Lower lobe of right lung (tissue), 2 donors: ENCODE data around the gene GASK1B. TPM values are rescaled to one million over a fixed set of nuclear protein-coding genes. Genes with fewer than 3 reads are reported as not detected.

Experiments used
- ATAC-seq, 2 donors: fragments of 200-7000 bp; cut with Tn5 transposase; one replicate each; pipeline ENCODE4 v1.9.1; 2020 to 2022; ENCODE audit warnings: mild to moderate bottlenecking in 2 of 2, moderate library complexity in 2 of 2
- DNase-seq: peaks from one replicate; pipeline ENCODE4 v3.0.0-alpha.2; 2020
- H3K27ac ChIP-seq: fragments of 200-600 bp; one replicate; pipeline ENCODE4 v1.8.0; 2022
- H3K27me3 ChIP-seq: fragments of 200-600 bp; one replicate; pipeline ENCODE4 v1.8.0; 2022; ENCODE audit warnings: low read depth
- H3K36me3 ChIP-seq: fragments of 200-600 bp; one replicate; pipeline ENCODE4 v1.8.0; 2022; ENCODE audit warnings: mild to moderate bottlenecking
- H3K4me1 ChIP-seq: fragments of 200-600 bp; one replicate; pipeline ENCODE4 v1.8.0; 2022
- H3K4me3 ChIP-seq: fragments of 200-600 bp; one replicate; pipeline ENCODE4 v1.8.0; 2022; ENCODE audit warnings: mild to moderate bottlenecking
- H3K9me3 ChIP-seq: fragments of 200-600 bp; one replicate; pipeline ENCODE4 v1.8.0; 2022
- intact Hi-C: fragments of 100-400 bp; cut with DNase I; formaldehyde crosslinking; loops from one replicate; pipeline ENCODE4 v1.11.0; 2022
- total RNA-seq: library from RNA; stranded (reverse); fragmentation: NEBNext Ultra II Directional; extraction: Animal tissue kit (Norgen Biotek cat#: 25700); gene quantifications from one replicate; pipeline ENCODE4 v1.2.1, GENCODE V29; 2021
- TF ChIP-seq, protein P1 (sequence below): fragments of 200-600 bp; IDR thresholded peaks from one replicate; pipeline ENCODE4 v1.8.0; 2022; ENCODE audit warnings: antibody characterized with exemption, mild to moderate bottlenecking
- donor health status: DM: no; HTN: yes; CAD: no; lungs with severe emphysema.

Gene GASK1B
- total RNA-seq, 1 donor from 2014 or later = 22.7 TPM

DNA sequence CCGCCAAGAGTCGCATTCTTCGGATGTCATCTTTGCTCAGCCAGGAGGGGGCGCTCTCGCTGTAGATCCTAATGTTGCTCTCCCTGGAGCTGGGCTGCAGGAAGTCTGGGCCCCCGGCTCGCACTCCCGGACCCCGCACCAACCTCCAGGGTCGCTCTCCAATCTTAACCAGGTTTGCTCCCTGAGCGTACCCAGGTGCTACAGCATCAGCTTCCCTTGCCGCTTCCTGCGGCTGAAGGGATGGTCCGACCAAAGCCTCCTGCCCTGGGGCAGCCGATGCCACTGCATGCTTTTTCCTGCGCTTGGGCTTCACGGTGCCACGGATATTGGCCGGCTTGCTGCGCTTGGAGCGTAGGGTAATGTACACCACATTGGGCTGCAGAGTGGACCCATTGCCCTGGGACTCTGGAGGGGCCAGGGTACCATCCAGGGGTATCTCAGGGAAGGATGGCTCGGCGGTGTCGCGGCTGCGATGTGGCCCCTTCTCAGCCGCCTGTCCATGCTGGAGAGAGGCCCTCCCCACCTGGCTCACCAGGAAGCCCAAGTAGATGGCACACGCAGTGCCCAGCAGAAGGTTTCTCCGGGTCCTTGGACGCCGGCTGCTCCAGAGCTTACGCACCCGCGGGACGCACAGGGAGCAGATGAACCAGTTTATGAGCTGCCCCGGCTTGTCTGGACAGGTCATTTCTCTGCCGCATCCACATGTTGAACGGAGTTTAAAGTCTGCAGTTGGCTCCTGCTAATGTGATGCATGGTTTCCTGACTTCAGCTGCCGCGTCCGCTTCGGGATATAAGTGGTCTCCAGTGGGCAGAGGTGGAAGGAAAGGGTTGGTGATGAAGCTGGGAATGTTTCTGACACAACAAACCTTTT is 1.9 kb downstream of the GASK1B start:
- no peaks in the 10 kb centered on the region for H3K36me3 ChIP-seq
- DNase-seq (peak; percentile 72), ATAC-seq (peak; percentile 45 to 71)
- intact Hi-C loops = loop anchor here (5.0 kb wide), 1 partner anchor 179 kb away; no protein-coding TSS in a partner anchor
- TF ChIP-seq, protein P1, sequence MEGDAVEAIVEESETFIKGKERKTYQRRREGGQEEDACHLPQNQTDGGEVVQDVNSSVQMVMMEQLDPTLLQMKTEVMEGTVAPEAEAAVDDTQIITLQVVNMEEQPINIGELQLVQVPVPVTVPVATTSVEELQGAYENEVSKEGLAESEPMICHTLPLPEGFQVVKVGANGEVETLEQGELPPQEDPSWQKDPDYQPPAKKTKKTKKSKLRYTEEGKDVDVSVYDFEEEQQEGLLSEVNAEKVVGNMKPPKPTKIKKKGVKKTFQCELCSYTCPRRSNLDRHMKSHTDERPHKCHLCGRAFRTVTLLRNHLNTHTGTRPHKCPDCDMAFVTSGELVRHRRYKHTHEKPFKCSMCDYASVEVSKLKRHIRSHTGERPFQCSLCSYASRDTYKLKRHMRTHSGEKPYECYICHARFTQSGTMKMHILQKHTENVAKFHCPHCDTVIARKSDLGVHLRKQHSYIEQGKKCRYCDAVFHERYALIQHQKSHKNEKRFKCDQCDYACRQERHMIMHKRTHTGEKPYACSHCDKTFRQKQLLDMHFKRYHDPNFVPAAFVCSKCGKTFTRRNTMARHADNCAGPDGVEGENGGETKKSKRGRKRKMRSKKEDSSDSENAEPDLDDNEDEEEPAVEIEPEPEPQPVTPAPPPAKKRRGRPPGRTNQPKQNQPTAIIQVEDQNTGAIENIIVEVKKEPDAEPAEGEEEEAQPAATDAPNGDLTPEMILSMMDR = peak; percentile 54
- H3K27me3 ChIP-seq = no peaks in the 10 kb centered on the region
- peak overlapping the region; percentile 53 for H3K4me3 ChIP-seq
- peaks cover 34% of the 10 kb centered on the region for H3K4me1 ChIP-seq
- H3K27ac ChIP-seq = peak overlapping the region; percentile 74
- no peaks in the 10 kb centered on the region for H3K9me3 ChIP-seq

DNA sequence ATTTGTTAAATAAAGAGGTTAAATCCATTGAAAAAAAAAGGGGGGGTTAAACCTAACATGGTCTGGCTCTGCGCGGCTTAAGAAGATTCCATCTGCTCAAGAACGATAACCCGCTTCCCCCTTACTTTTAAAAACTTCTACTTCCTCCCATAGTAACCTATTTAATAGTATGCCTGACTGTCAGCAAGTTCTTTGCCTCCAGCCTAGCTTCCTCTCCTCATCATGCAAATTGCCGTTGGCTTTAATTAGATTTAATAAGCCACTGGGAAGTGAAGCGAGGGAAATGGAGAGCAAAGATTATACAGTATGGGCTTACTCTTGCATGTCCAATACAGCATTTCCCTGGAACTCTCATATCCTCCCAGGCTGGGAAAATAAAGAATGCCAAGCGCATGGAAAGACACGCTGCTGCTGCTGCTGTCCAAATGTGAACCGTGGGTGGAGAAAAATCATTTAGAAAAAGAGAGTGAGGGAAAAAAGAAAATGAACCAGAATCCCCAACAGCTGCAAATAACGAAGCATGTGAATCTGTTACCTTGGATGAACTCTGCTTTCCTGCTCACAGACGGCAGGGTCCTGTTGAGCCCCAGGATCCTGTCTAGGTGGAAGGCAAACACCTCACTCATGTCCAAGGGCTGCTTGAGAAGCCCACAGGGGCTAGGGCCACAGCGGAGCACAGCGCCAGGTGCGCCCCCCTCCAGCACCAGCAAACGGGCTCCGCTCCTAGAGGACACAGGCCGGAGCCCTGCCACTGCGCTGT is 2.7 kb downstream of the GASK1B start:
- intact Hi-C loops = loop anchor here (5.0 kb wide), 1 partner anchor 178 kb away; no protein-coding TSS in a partner anchor
- peak; percentile 15 to 47 for ATAC-seq
- Histone ChIP-seq H3K4me1 (peaks cover 31% of the 10 kb centered on the region), H3K27ac (peak overlapping the region; percentile 74), H3K9me3 (no peaks in the 10 kb centered on the region), H3K36me3 (no peaks in the 10 kb centered on the region), H3K4me3 (peak overlapping the region; percentile 53), H3K27me3 (no peaks in the 10 kb centered on the region)
- no peak for DNase-seq
- TF ChIP-seq, protein P1 = no peak

DNA sequence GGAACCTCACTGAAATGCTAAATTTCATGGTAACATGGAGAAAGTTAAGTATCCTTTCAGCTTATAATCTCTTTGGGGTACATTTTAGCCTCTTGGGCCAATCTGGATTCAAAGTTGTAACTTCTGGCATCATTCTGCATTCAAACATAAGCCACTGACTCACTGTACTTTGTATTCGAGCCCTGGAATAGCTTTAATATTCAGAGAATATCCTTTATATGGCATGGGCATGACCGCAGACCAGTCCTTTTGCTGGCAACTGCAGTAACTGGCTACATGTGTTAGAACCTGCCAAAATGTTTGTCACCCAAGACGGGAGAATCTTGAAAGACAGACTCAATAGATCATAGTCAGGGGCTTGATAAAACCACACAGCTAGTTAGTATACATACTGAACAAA is 3.3 kb downstream of the GASK1B start:
- H3K36me3 ChIP-seq = no peaks in the 10 kb centered on the region
- H3K4me3 ChIP-seq = peak overlapping the region; percentile 53
- H3K27ac ChIP-seq = peak overlapping the region; percentile 10
- H3K9me3 ChIP-seq = no peaks in the 10 kb centered on the region
- TF ChIP-seq, protein P1 = no peak
- intact Hi-C loops = no loop called here
- DNase-seq (no peak), ATAC-seq (no peak)
- H3K27me3 ChIP-seq = no peaks in the 10 kb centered on the region
- H3K4me1 ChIP-seq = peaks cover 31% of the 10 kb centered on the region

DNA sequence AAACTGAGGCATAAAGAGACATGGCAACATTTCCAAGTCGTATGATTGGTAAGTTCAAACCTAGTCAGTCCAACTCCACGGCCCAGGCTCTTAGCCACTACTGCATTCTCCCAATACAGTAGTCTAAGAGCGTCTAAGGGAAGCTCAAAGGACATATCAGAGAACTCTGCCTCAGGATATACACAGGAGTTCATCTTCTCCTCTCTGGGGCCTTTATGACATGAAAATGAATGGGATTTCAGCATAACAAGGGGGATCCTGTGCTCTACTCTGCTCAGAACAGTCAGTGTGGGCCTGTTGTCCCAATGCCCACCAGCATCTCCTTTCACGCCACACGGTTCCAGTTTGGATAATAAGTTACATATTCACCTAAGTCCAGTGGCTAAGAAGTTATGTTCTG is 4.2 kb downstream of the GASK1B start:
- Histone ChIP-seq H3K4me1 (peaks cover 31% of the 10 kb centered on the region), H3K27ac (no peak overlapping the region), H3K4me3 (peak overlapping the region; percentile 53), H3K27me3 (no peaks in the 10 kb centered on the region), H3K36me3 (no peaks in the 10 kb centered on the region), H3K9me3 (no peaks in the 10 kb centered on the region)
- intact Hi-C loops = no loop called here
- TF ChIP-seq, protein P1 = no peak
- no peak for DNase-seq
- ATAC-seq = no peak

DNA sequence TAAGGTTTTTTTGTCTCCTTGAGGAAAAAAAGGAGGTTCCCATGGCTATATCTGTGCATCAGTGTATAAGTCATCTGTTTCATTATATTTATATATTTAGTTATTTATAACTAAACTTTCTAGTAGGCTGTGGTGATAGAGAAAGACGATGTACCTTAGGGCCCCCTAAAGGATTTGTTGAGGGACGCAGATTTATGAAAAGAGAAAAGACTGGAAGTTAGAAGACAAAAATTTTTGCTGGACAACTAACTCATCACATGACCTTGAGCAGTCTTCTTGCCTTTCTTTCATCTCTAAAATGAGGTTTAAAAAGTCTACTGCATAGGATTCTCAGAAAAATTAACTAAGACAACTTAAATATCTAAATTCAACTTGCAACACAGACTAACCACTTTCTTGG is 6.1 kb downstream of the GASK1B start:
- TF ChIP-seq, protein P1 = no peak
- H3K36me3 ChIP-seq = no peaks in the 10 kb centered on the region
- peaks cover 17% of the 10 kb centered on the region for H3K4me1 ChIP-seq
- H3K27ac ChIP-seq = no peak overlapping the region
- ATAC-seq (no peak), DNase-seq (no peak)
- no peaks in the 10 kb centered on the region for H3K9me3 ChIP-seq
- no peak overlapping the region for H3K4me3 ChIP-seq
- intact Hi-C loops = no loop called here
- no peaks in the 10 kb centered on the region for H3K27me3 ChIP-seq
